GM21447 (cell line): ENCODE measurements around the gene GATD1.

Experiments used
- ATAC-seq: cut with Tn5 transposase; IDR thresholded peaks from one replicate; pipeline ENCODE4 v1.9.1; 2021; ENCODE audit not compliant: unreplicated experiment

The GATD1 gene

GRCh38 chr11:782264-783174 is 5.2 kb upstream of the GATD1 start:
- ATAC-seq: no peak

- ATAC-seq: no peak
Measured at GRCh38 chr11:779955-780532, 2.8 kb upstream of the GATD1 start.

DNA sequence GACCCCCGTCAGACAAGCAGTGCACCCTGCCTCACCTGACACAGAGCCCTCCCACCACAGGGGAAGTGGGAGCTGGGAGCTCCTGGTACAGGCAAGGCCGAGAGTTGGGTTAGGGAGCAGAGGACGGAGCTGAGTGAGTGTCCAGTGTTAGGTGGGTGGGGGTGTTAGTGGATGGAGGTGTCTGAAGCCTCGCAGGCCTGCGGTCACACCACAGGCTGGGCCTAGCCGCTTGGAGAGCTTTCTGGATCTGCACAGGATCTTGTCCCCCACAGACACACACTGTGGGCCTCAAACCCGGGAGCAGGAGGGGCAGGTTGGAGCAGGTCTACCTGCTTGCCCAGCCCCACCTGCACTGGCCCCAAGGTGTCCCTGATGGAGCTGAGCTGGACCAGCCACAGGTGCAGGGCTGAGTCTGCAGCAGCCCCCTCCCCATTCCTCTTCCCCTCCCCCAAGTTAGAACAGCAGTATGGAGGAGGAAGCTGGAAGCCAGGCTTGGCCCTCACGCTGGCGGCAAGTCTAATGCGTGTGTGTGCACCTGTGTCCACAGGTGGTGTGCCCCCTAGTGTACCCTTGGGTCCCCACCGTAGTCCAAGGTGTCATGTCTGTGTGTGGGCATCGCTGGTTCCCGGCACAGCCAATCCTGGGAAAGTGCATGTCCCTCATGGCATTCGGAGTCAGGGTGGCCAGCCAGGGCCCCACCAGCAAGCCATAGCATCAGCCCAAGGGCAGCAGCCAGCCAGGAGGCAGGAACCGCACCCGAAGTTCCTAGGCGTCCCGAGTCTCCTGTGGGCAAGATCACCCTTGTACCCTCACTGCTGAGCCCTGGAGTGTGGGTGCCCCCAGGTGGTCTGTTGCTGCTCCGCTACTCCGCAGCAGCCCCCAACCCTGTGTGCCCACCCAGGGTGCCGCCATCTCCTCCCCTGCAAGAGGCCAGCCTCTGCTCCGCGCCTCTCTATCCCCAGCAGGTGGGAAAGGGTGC is 2.0 kb upstream of the GATD1 start:
- ATAC-seq: no peak

GRCh38 chr11:776561-777287 is 563 bp downstream of the GATD1 start:
- ATAC-seq: peak; percentile 28

DNA sequence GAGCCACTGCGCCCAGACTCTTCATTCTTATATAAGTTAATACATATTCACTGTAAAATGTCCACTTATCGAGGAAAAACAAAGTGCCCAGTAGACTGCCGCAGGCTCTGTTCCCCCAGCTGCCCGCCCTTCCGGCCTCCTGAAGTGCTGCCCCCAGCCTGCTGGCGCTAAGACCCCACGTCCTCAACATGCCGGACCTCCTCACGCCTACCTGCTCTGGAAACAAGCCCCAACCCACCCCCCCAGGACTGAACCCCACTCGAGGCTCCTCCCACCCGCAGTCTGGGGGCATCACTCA is 1.1 kb downstream of the GATD1 start:
- no peak for ATAC-seq

GRCh38 chr11:774873-775592 is 2.3 kb downstream of the GATD1 start:
- ATAC-seq: no peak

DNA sequence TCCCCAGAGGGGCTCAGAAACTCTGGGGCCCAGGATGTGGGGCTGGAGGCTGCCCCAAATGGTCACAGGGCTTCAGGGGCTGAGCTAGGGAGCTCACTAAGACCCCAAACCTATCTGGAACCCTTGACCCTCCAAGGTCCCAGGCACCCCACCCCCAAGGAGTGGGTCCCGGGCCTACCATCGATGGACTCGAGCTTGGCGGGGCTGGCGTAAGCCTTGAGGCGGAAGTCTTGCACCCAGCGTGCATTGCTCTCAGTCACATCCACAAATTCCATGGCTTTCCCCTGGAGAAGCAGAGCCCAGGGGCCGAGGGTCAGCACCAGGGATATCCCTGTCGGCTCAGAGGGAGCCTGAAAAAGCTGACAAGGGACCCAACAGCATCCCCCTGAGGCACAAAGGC is 3.5 kb downstream of the GATD1 start:
- no peak for ATAC-seq

GRCh38 chr11:773425-773824 is 3.9 kb downstream of the GATD1 start:
- no peak for ATAC-seq

DNA sequence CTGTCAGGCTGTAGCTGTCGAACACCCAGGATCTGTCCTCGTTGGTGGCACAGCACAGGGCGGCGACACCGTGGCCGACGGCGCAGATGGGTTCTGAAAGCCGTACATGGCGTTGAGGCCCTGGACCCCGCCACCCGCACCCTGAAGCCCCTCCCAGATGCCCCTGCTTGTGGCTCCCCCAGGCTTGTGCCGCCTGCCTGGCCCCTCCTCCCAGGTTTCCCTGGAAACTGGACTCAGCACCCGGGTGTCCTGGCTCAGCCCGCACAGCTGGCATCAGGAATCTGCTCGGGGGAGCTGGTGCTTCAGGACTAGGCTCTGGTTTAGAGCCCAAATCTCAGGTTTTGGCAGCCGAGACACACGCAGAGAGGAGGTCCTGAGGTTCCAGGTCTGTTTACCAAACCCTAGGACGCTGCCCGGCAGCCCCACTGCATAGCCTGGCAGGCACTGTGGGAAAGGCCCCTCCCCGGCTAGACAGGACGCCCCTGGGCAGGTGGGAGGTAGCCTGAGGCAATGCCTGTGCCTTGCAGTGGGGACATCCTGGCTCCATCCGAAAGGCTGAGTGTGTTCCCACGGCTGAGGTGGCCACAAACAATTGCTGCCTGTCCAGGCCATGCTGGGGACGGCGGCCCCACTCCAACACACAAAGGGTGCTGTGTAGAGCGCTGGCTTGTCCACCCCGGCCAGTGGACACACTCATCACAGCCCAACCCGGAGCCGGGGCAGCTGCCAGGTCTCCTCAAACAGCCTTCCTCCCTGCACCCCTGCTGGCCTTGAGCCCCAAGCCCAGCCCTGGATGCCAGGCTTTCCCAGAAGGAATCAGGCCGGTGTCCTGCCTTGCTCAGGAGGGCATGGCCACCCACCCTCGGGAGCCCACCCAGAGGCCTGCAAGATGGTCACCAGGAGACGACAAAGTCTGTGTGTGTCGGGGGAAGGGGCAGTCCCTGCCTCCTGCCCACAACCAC is 4.6 kb downstream of the GATD1 start:
- no peak for ATAC-seq

- ATAC-seq: no peak
Measured at GRCh38 chr11:771617-772204, 5.6 kb downstream of the GATD1 start.

- ATAC-seq: no peak
Measured at GRCh38 chr11:770642-771616, 6.4 kb downstream of the GATD1 start.

GRCh38 chr11:769887-770641 is 7.2 kb downstream of the GATD1 start:
- no peak for ATAC-seq

- no peak for ATAC-seq
Measured at GRCh38 chr11:767238-767637, 10.0 kb downstream of the GATD1 start.

DNA sequence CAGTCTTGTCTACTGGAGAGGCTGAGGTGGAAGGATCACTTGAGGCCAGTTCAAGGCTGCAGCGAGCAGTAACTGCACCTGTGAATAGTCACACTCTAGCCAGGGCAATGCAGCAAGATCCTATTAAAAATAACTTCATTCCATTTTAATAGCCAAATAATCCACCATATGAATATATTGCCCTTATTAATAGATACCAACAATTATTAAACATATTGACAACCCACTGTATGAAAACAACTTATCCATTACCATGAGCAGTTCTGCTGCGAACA is 10.4 kb downstream of the GATD1 start:
- ATAC-seq: no peak

DNA sequence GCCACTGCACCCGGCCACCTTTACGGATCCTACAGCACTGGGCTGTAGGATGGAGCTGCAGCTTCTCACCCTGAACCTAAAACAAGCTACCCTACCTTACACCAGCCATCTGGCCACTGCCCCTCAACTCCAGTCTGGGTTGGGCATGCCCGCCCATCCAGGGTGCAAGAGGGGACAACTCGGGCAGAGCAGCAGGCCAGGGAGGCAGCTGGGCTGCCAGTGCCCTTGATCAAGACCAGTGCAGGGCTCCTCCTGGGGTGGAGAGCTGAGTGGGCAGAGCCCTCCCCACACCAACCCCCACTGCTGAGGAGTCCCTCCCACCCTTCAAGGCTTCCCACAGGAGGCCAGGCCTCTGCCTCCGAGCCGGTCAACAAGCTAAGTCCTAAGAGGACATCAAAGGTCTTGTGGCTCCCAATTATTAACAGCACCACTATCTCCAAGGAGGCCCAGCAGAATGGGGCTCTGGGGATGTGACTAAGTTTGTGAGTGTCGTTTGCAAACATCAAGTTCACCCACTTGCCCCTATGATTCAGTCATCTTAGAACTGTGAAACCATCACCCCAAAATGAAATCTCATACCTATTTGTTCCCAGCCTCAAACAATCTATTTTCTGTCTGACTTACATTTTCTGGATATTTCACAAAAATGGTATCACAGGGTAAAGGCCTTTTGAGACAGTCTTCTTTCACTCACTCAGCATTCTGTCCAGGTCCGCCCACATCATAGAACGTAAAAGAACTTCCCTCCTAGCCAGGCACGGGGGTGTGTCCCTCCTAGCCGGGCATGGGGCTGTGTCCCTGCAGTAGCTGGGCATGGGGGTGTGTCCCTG is 11.0 kb downstream of the GATD1 start:
- no peak for ATAC-seq

- ATAC-seq: no peak
Measured at GRCh38 chr11:765802-766091, 11.5 kb downstream of the GATD1 start.
